IPS-11a (cell line): ENCODE data around the gene RAB11FIP4.

ENCODE experiments used
- H3K4me3 ChIP-seq: one replicate; pipeline ENCODE4 v1.5.1; 2013; ENCODE audit warnings: low read depth, low read length, control low read depth

The RAB11FIP4 gene

GRCh38 chr17:31495022-31495885, 103.8 kb downstream of the RAB11FIP4 start:
- no peak overlapping the region for H3K4me3 ChIP-seq

GRCh38 chr17:31496097-31496496, 104.6 kb downstream of the RAB11FIP4 start:
- no peak overlapping the region for H3K4me3 ChIP-seq

GRCh38 chr17:31496601-31497000, 105.1 kb downstream of the RAB11FIP4 start:
- H3K4me3 ChIP-seq: no peak overlapping the region

GRCh38 chr17:31497431-31497830, 106.0 kb downstream of the RAB11FIP4 start:
- H3K4me3 ChIP-seq: no peak overlapping the region

GRCh38 chr17:31497994-31498826, 106.7 kb downstream of the RAB11FIP4 start:
- H3K4me3 ChIP-seq: no peak overlapping the region

GRCh38 chr17:31499771-31500554, 108.5 kb downstream of the RAB11FIP4 start:
- H3K4me3 ChIP-seq: no peak overlapping the region

GRCh38 chr17:31506517-31506916, 115.0 kb downstream of the RAB11FIP4 start:
- H3K4me3 ChIP-seq: no peak overlapping the region

GRCh38 chr17:31508288-31509094, 117.0 kb downstream of the RAB11FIP4 start:
- H3K4me3 ChIP-seq: no peak overlapping the region

- no peak overlapping the region for H3K4me3 ChIP-seq
Observed at GRCh38 chr17:31509095-31509804, 117.8 kb downstream of the RAB11FIP4 start.

- H3K4me3 ChIP-seq: no peak overlapping the region
Observed at GRCh38 chr17:31509805-31510177, 118.3 kb downstream of the RAB11FIP4 start.

- no peak overlapping the region for H3K4me3 ChIP-seq
Observed at GRCh38 chr17:31510308-31511194, 119.1 kb downstream of the RAB11FIP4 start.

- no peak overlapping the region for H3K4me3 ChIP-seq
Observed at GRCh38 chr17:31511195-31511578, 119.7 kb downstream of the RAB11FIP4 start.

GRCh38 chr17:31511580-31511979, 120.1 kb downstream of the RAB11FIP4 start:
- no peak overlapping the region for H3K4me3 ChIP-seq

- no peak overlapping the region for H3K4me3 ChIP-seq
Observed at GRCh38 chr17:31512104-31512740, 120.7 kb downstream of the RAB11FIP4 start.

- H3K4me3 ChIP-seq: no peak overlapping the region
Observed at GRCh38 chr17:31512796-31513195, 121.3 kb downstream of the RAB11FIP4 start.

GRCh38 chr17:31513731-31514427, 122.4 kb downstream of the RAB11FIP4 start:
- H3K4me3 ChIP-seq: no peak overlapping the region

GRCh38 chr17:31515267-31515666, 123.8 kb downstream of the RAB11FIP4 start:
- H3K4me3 ChIP-seq: no peak overlapping the region

GRCh38 chr17:31517524-31517923, 126.0 kb downstream of the RAB11FIP4 start:
- H3K4me3 ChIP-seq: no peak overlapping the region
